ENCODE results near the gene B3GNT7.

Gene B3GNT7

GRCh38 chr2:231394211-231395141, 1.0 kb upstream of the B3GNT7 start:
- DNase-seq (ENCODE audit: low spot score) = peak; percentile 87
- TF ChIP-seq CTCF (IDR thresholded peaks at IDR 0.05; ENCODE audit: borderline replicate concordance, control extremely low read depth, extremely low read depth, insufficient read depth, missing control alignments) = peak; percentile 44
- in situ Hi-C loops (cut with MboI; ENCODE audit: low sequenced_read_pairs, unreplicated experiment) = no loop called here

GRCh38 chr2:231396058-231396821, 730 bp downstream of the B3GNT7 start:
- DNase-seq (ENCODE audit: low spot score) = peak; percentile 60
- in situ Hi-C loops (cut with MboI; ENCODE audit: low sequenced_read_pairs, unreplicated experiment) = no loop called here
- no peak for TF ChIP-seq CTCF (IDR thresholded peaks at IDR 0.05; ENCODE audit: borderline replicate concordance, control extremely low read depth, extremely low read depth, insufficient read depth, missing control alignments)

GRCh38 chr2:231397011-231397927, 1.8 kb downstream of the B3GNT7 start:
- DNase-seq (ENCODE audit: low spot score) = peak; percentile 28
- TF ChIP-seq CTCF (IDR thresholded peaks at IDR 0.05; ENCODE audit: borderline replicate concordance, control extremely low read depth, extremely low read depth, insufficient read depth, missing control alignments) = no peak
- in situ Hi-C loops (cut with MboI; ENCODE audit: low sequenced_read_pairs, unreplicated experiment) = no loop called here

- in situ Hi-C loops (cut with MboI; ENCODE audit: low sequenced_read_pairs, unreplicated experiment) = no loop called here
- DNase-seq (ENCODE audit: low spot score) = no peak
- TF ChIP-seq CTCF (IDR thresholded peaks at IDR 0.05; ENCODE audit: borderline replicate concordance, control extremely low read depth, extremely low read depth, insufficient read depth, missing control alignments) = no peak
These were observed 2.4 kb downstream of the B3GNT7 start for GRCh38 chr2:231397928-231398294.

GRCh38 chr2:231398585-231398984, 3.1 kb downstream of the B3GNT7 start:
- in situ Hi-C loops (cut with MboI; ENCODE audit: low sequenced_read_pairs, unreplicated experiment) = no loop called here
- no peak for DNase-seq (ENCODE audit: low spot score)
- TF ChIP-seq CTCF (IDR thresholded peaks at IDR 0.05; ENCODE audit: borderline replicate concordance, control extremely low read depth, extremely low read depth, insufficient read depth, missing control alignments) = no peak
